ENCODE data around the gene AP1M1.

The AP1M1 gene

DNA sequence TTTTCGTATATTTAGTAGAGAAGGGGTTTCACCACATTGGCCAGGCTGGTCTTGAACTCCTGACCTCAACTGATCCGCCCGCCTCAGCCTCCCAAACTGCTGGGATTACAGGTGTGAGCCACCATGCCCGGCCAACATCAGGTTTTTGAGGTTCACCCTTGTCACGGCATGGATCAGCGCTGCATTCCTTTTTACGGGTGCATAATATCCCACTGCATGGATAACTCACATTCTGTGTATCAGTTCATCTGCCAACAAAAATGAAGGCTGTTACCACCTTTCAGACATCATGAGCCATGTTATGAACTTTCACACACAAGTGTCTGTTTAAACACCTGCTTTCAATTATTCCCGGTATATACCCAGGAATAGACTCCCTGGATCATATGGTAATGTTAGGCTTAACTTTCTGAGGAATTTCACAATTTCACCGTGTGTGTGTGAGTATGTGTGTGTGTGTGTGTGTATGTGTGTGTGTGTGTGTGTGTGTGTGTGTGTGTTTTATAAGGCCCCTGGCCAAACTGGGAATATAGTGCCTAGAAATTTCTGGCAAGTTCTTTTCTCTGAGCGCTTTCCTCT, 52.2 kb downstream of the AP1M1 start:
- Mint-ChIP-seq H3K4me3 (no peak overlapping the region), H3K4me1 (peaks cover 10% of the 10 kb centered on the region), H3K9me3 (no peaks in the 10 kb centered on the region), H3K36me3 (no peaks in the 10 kb centered on the region), H3K27ac (no peak overlapping the region)
- ATAC-seq (no peak), DNase-seq (ENCODE audit: low spot score in 2 of 2) (no peak)

DNA sequence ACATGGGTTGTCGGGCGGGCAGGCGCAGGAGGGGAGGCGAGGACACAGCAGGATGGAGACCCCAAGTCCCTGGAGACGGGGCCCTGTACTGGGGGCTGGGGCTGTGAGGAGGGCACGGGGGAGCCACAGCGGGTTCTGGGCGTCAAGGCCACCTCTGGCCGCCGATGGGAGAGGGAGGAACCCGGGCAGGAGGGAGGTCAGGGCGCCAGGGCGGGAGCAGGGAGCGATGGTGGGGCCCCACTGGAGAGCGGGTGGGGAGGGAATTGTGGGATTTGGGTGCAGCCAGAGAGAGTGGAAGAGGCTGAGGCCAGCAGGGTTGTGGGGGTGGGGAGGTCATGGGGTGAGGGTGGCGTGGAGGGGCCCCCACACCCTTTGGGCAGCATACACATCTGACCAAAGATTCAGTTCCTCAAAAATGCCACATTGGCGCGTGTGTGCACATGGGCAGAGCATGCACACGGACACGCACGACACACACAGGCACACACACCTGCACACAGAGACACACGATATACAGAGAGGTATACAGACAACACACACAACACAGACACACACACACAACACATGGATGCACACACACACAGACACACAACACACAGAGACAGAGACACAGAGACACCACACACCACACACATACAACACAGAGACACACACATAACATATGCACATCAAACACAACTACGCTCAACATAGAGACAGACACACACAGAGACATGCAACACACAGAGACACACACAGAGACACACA, 54.9 kb downstream of the AP1M1 start:
- DNase-seq (ENCODE audit: low spot score in 2 of 2) (no peak), ATAC-seq (no peak)
- no peak overlapping the region for H3K4me3 Mint-ChIP-seq
- H3K27ac Mint-ChIP-seq = no peak overlapping the region
- peaks cover 14% of the 10 kb centered on the region for H3K4me1 Mint-ChIP-seq
- H3K9me3 Mint-ChIP-seq = no peaks in the 10 kb centered on the region
- no peaks in the 10 kb centered on the region for H3K36me3 Mint-ChIP-seq

DNA sequence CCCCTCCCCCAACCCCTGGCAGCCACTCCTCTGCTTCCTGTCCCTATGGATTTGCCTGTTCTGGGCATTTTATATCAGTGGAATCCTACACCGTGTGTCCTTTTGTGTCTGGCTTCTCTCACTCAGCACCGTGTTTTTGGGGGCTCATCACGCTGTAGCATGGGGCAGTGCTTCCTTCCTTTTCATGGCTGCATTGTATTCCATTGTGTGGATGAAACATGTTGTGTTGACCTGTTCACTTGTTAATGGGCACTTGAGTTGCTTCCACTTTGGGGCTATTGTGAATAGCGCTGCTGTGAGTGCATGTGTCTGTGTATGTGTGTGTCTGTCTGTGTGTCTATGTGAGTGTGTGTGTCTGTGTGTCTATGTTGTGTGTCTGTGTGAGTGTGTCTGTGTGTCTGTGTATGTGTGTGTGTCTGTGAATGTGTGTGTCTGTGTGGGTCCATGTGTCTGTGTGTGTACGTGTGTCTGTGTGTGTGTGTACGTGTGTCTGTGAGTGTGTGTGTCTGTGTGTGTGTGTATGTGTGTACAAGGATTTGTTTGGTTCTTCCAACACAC, 57.2 kb downstream of the AP1M1 start:
- H3K36me3 Mint-ChIP-seq = peaks cover 5% of the 10 kb centered on the region
- no peak for DNase-seq (ENCODE audit: low spot score in 2 of 2)
- no peak overlapping the region for H3K4me3 Mint-ChIP-seq
- no peak for ATAC-seq
- H3K9me3 Mint-ChIP-seq = no peaks in the 10 kb centered on the region
- H3K27ac Mint-ChIP-seq = no peak overlapping the region
- H3K4me1 Mint-ChIP-seq = peaks cover 22% of the 10 kb centered on the region

DNA sequence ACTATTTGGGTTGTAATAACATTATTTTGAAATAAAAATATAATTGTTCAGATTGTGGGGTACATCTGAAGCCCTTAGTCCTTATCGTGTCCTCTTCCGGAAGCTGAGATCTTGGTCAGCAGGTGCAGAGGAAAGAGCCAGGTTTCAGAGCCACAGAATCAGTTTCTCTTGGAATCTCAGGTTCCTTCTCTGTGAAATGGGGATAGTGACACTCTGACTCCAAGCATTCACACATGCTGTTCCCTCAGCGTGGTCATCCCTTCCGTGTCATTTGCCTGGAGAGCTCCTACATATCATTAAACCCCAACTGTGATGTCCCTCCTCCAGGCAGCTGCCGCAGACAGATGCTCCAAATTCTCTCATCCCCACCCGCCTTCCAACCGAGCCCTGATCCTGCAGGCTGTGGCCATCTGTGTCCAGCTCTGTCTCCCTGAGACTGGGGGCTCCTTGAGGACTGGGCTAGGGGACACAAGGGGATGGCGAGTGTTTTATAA, 59.8 kb downstream of the AP1M1 start:
- H3K27ac Mint-ChIP-seq = no peak overlapping the region
- H3K4me3 Mint-ChIP-seq = no peak overlapping the region
- DNase-seq (ENCODE audit: low spot score in 2 of 2) (no peak), ATAC-seq (no peak)
- H3K36me3 Mint-ChIP-seq = peaks cover 5% of the 10 kb centered on the region
- H3K4me1 Mint-ChIP-seq = peaks cover 45% of the 10 kb centered on the region
- no peaks in the 10 kb centered on the region for H3K9me3 Mint-ChIP-seq

DNA sequence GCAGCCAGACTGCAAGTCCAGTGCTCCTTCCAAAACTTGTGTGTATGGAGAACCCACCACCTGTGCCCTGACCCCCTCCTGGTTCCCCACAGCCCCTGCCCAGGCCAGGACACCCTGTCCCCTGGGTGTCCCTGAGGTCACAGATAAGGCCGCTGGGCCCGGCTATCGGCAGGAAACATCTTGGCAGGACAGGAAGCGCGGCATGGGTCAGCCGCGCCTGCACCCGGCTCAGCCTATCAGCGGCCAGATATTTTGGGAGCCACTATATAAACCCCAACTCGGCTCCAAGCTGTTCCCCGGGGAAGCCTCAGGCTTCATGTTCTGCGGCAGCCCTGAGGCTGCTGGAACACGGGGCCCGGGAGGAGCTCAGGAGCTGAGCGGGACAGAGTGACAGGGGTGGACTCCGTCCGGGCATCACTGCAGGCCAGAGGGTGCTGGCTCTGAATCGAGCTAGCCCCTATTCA, 60.8 kb downstream of the AP1M1 start:
- Mint-ChIP-seq H3K4me3 (no peak overlapping the region), H3K36me3 (peaks cover 5% of the 10 kb centered on the region), H3K9me3 (no peaks in the 10 kb centered on the region), H3K27ac (no peak overlapping the region), H3K4me1 (peaks cover 48% of the 10 kb centered on the region)
- no peak for DNase-seq (ENCODE audit: low spot score in 2 of 2)
- ATAC-seq = no peak

DNA sequence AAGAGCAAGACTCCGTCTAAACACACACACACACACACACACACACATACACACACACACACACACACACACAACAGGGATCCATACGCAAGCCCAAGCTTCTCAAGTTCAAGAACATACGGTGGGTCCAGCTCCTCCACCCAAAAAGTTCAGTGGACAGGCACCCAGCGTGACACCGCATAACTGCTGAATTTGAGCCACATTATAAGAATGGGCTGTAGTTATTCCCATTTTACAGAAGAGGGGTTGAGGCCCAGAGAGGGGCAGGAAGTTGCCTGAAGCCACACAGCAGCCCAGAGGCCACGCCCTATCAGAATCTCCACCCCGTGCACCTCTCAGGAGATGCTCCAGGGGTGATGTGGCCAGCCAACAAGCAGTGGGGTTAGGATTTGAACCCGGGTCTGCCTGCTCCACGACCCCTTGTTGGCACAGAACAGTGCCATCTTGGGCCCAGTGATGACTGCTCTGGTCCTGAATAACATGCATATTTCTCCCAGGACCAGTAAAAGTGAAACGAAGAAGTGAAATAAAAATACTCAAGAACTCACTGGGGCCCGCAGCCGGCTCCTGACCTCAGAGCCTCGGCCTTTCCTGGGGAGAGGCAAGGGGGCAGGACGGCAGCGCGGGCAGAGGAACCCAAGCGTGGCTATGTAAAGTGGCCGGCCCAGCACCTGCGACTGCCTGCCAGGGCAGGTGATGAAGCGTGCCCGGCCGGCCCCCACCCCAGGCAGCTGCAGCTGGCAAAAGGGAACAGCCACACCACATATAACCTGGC, 61.9 kb downstream of the AP1M1 start:
- H3K36me3 Mint-ChIP-seq = peaks cover 5% of the 10 kb centered on the region
- peak overlapping the region; percentile 73 for H3K27ac Mint-ChIP-seq
- no peaks in the 10 kb centered on the region for H3K9me3 Mint-ChIP-seq
- peaks cover 48% of the 10 kb centered on the region for H3K4me1 Mint-ChIP-seq
- DNase-seq (ENCODE audit: low spot score in 2 of 2) = no peak
- H3K4me3 Mint-ChIP-seq = no peak overlapping the region
- peak; percentile 27 for ATAC-seq

DNA sequence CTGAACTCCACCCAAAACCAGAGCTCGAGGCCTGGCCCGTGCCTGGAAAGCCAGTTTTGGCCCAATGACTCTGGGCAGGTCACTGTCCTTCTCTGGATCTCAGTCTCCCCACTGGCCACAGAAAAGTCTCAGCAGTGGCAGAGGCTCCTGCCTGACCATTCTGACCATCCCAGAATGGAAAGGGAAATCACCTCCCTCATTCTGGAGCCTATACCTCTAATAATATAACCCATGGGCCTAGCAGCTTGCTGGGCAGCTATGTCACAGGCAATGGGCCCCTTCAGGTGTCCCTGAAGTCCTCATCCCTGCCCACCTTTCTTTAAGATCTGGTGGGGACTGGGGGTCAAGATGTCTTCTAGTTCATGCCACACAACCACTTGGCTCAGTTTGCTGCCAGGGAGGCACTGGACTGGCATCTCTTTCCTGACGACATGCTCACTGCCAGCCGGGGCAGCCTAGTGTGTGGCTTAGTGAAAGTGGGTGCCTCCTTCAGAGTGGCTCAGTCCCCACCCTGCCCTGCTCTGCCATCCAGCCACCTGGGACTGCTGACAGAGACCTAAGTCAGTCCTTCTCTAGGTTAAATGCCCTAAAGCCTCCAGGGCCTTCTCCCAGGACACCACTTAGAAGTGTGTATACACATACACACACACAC, 62.6 kb downstream of the AP1M1 start:
- no peaks in the 10 kb centered on the region for H3K9me3 Mint-ChIP-seq
- no peak overlapping the region for H3K4me3 Mint-ChIP-seq
- H3K36me3 Mint-ChIP-seq = peaks cover 5% of the 10 kb centered on the region
- peak overlapping the region; percentile 60 for H3K27ac Mint-ChIP-seq
- no peak for DNase-seq (ENCODE audit: low spot score in 2 of 2)
- ATAC-seq = no peak
- peaks cover 48% of the 10 kb centered on the region for H3K4me1 Mint-ChIP-seq

DNA sequence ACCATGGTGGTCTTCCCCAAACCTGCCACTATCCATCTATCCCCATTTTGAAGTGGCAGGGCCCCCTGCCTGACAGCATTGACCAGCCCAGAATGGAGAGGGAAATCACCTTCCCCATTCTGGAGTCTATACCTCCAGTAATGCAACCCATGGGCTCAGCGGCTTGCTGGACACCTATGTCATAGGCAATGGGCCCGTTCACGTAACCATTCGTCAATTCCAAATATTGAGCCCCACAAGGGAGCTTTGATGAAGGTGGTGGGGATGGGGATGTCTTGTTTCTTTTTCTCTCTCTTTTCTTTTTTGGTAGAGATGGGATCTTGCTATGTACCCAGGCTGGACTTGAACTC, 63.1 kb downstream of the AP1M1 start:
- H3K4me1 Mint-ChIP-seq = peaks cover 49% of the 10 kb centered on the region
- peak overlapping the region; percentile 60 for H3K27ac Mint-ChIP-seq
- ATAC-seq = no peak
- H3K9me3 Mint-ChIP-seq = no peaks in the 10 kb centered on the region
- no peak overlapping the region for H3K4me3 Mint-ChIP-seq
- DNase-seq (ENCODE audit: low spot score in 2 of 2) = no peak
- peaks cover 5% of the 10 kb centered on the region for H3K36me3 Mint-ChIP-seq

DNA sequence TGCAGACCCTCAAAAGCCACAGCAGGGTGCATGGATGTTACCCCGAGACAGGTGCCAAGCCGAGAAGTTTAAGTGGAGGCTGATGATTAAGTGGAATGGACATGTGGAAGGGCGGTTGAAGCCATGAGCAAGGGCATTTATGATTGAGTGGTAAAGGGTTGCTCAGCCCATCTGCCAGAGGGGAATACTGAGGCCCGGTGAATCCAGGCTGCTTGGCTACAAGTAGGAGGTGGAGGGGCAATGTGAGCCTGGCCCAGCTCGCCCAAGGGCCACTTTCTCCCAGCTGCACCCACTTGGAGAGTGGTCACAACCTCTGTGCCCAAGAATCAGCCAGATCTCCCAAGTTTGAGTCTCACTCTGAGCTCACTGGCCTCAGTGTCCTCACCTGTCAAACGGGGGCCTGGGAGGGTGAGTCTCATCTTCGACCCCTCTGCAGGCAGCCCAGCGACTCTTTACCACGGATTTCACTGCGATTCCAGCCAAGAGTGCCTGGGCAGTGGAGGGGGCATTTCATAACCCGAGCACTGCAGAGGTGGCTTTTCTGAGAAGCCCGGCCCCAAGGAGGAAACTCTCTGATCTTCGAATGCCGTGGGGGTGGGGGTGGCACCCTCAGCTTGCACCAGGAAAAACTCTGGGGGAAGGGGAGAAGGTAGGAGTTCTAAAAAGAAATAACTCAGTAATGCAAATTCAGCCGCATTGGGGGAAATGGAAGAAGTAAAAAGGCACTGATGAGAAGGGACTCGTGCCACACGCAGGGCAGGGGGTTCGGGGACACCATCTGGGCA, 64.1 kb downstream of the AP1M1 start:
- Mint-ChIP-seq H3K9me3 (no peaks in the 10 kb centered on the region), H3K4me1 (peaks cover 52% of the 10 kb centered on the region)

DNA sequence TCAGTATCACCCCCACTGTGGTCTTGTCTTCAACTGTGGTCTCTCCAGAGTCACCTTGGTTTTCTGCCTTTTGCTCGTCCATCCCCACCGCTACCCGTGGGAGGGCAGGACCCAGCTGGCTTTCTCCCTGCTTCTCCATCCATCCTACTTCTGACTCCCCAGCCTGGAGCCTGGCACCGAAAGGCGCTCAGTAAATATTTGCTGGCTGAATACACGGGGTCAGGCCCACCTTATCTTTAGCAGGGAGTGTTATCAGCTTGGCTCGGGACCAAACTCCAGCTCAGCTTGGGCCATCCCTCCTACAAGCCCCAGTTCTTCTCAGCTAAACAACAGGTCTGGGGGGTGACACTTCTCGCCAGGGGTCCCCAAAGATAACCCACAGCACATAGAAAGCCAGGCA, 64.9 kb downstream of the AP1M1 start:
- H3K36me3 Mint-ChIP-seq = peaks cover 5% of the 10 kb centered on the region
- H3K4me3 Mint-ChIP-seq = no peak overlapping the region
- H3K27ac Mint-ChIP-seq = no peak overlapping the region
- no peaks in the 10 kb centered on the region for H3K9me3 Mint-ChIP-seq
- H3K4me1 Mint-ChIP-seq = peaks cover 60% of the 10 kb centered on the region
- no peak for DNase-seq (ENCODE audit: low spot score in 2 of 2)
- ATAC-seq = no peak

More for the DNA sequence above, 64.1 kb downstream of the AP1M1 start:
- Mint-ChIP-seq H3K4me3 (no peak overlapping the region), H3K36me3 (peaks cover 5% of the 10 kb centered on the region), H3K27ac (peak overlapping the region; percentile 60)
- DNase-seq (ENCODE audit: low spot score in 2 of 2) (no peak), ATAC-seq (no peak)

DNA sequence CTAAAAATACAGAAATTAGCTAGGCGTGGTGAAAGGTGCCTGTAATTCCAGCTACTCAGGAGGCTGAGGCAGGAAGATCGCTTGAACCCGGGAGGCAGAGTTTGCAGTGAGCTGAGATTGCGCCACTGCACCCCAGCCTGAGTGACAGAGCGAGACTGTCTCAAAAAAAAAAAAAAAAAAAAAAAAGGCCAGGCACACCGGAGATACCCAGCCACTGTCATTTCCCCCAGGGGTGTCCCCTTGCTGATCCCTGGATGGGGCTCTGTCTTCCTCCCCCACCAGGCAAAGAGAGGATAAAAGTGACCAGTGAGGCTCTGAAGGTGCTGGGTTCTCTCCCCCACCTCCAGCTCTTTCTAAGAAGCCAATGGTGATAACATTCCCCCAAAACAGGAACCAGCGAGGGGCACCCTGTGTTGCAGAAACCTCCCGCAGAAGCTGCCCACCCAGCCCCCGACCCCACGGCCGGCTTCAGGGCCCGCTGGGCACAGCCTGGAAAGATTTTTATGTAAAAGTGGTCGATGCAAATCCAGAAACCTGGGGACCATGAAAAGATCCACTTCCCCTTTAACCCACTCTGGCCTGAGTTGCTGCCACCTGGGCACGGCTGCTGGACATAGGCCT, 65.5 kb downstream of the AP1M1 start:
- H3K27ac Mint-ChIP-seq = no peak overlapping the region
- peaks cover 5% of the 10 kb centered on the region for H3K36me3 Mint-ChIP-seq
- H3K4me3 Mint-ChIP-seq = no peak overlapping the region
- no peak for DNase-seq (ENCODE audit: low spot score in 2 of 2)
- peaks cover 61% of the 10 kb centered on the region for H3K4me1 Mint-ChIP-seq
- ATAC-seq = no peak
- no peaks in the 10 kb centered on the region for H3K9me3 Mint-ChIP-seq

DNA sequence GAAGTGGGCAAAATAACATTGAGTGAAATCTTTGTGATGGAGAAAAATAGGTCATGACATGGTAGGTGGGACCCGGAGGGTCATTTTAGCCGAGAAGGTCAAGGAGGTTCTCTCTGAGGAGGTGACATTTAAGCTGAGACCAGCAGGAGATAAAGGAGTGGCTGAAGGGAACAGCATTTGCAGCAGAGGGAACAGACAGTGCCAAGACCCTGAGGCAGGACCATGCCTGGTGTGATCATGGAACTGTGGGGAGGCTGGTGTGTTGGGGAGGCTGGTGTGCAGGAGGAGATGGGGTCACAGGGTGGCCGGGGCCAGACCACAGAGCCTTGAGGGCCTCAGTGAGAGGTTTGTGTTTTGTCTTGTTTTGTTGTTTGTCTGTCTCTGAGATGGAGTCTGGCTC, 67.5 kb downstream of the AP1M1 start:
- no peak for DNase-seq (ENCODE audit: low spot score in 2 of 2)

DNA sequence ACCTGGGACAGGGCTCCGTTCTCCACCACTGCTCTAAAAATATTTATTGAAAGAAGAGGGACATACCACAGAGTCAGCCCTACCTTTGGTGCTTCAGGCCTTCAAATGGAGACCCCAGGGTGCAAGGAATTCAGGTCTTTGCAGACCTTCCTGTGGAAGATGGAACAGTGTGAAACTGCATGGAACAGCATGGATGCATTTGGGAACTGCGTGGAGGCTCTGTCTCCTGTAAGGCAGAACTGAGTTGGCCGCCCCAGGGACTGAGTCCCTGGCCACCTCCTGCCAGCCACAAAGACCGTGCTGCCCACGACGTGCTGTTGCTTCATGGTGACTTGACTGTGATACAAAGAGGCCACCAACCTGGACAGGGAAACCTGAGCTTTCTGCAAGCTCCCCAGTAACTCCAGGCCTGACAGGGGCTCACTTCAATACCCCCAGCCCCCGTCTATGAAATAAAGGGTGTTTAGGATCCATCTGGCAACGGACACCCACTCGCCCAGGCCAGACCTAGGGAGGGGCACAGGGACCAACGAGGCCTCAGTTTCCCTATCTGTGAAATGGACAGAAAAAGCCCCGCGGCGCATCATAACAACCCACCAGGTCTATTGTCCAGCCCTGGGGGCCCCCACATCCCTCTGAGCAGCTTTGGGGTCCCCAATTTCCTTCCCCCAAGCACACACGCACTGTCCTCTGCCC, 68.3 kb downstream of the AP1M1 start:
- Mint-ChIP-seq H3K4me3 (peak overlapping the region; percentile 22), H3K4me1 (peaks cover 50% of the 10 kb centered on the region), H3K27ac (peak overlapping the region; percentile 78), H3K36me3 (no peaks in the 10 kb centered on the region), H3K9me3 (no peaks in the 10 kb centered on the region)
- no peak for ATAC-seq
- no peak for DNase-seq (ENCODE audit: low spot score in 2 of 2)

More for the DNA sequence above, 67.5 kb downstream of the AP1M1 start:
- no peaks in the 10 kb centered on the region for H3K9me3 Mint-ChIP-seq
- no peak for ATAC-seq
- H3K27ac Mint-ChIP-seq = no peak overlapping the region
- peaks cover 58% of the 10 kb centered on the region for H3K4me1 Mint-ChIP-seq
- H3K4me3 Mint-ChIP-seq = no peak overlapping the region
- no peaks in the 10 kb centered on the region for H3K36me3 Mint-ChIP-seq

DNA sequence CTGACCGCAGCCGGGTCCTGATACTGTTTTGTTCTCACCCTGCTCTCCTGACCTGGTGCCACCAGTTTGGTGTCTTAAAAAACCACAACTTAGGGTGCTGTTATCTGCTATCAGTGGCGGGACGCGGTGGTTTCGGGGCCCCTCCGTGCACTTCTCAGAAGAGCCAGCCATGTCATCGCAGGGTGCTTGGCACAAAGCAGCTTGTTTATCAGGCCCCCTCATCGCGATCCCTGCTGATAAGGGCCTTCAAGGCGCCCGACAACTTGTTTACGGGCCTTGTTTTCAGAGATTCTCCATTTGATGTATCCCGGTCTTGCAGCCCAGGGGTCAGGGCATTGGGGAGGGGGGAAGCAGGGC, 68.9 kb downstream of the AP1M1 start:
- ATAC-seq (peak; percentile 80), DNase-seq (ENCODE audit: low spot score in 2 of 2) (peak in 1 of 2 donors; percentile 18)
- Mint-ChIP-seq H3K4me1 (peaks cover 45% of the 10 kb centered on the region), H3K4me3 (peak overlapping the region; percentile 22), H3K36me3 (no peaks in the 10 kb centered on the region), H3K9me3 (no peaks in the 10 kb centered on the region), H3K27ac (peak overlapping the region; percentile 78)

All from stimulated activated effector memory CD8-positive, alpha-beta T cell treated with anti-CD3 and anti-CD28 coated beads, Interleukin-12 subunit alpha, Interleukin-12 subunit beta, amount 100 ng/mL, for 72 hours (primary cell).